HG02884 (cell line): ENCODE results near the gene RNF123.
"Not testable (repeated sequence)": the region's sequence is repeated elsewhere in the genome, so short reads cannot be mapped to it uniquely, and the experiment has no call there.

Source experiments
- ATAC-seq: cut with Tn5 transposase; IDR thresholded peaks from one replicate; pipeline ENCODE4 v1.9.1; 2021; ENCODE audit warnings: mild to moderate bottlenecking, moderate library complexity; ENCODE audit not compliant: unreplicated experiment

RNF123 gene

DNA sequence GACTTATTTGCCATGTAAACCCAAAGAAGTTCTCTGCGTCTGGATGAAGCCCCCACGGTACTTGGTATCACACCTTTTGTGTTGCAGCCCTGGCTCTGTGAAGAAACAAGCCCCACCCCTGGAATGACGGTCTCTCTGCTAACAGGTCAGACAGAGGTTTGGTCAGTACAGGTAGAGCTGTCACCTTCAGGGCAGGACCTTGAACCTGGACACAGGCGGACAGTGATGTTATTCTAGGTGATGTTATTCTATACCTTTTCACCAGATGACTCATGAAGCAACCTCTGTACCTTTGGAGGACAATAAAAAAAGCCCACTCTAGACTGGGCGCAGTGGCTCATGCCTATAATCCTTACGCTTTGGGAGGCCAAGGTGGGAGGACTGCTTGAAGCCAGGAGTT lies 45.4 kb downstream of the RNF123 start:
- ATAC-seq = no peak

DNA sequence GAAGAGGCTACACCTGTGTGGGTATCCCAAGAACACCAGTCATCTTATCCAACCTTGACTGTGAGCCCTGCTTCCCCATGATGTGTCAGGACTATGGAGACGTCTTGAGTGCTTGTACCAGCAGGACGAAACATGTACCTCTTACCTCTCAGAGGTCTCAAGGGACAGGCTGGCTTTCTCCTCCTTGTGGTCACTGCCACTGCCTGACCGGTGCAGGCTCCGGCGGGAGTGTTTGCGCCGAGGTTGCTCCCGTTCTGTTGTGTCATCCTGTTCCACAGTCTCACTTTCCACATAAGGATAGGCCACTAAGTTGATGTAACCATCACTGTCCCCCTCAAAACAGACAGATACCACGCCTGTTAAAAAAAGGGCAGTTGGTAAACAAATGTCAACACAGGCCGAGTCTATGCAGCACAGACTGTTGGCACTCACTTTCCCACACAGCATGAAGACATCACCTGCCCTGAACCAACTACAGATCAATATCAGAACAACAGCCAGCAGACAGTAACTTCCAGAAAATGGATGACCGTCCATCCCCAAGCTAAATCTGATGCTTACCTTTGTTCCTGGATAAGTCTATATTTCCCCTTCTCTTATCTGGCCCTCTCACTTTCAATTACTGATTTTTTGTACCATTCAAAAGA lies 48.8 kb downstream of the RNF123 start:
- ATAC-seq = no peak

- ATAC-seq = no peak
These were observed 51.1 kb downstream of the RNF123 start for GRCh38 chr3:49740427-49740826.

- ATAC-seq = no peak
These were observed 56.6 kb downstream of the RNF123 start for GRCh38 chr3:49745986-49746385.

DNA sequence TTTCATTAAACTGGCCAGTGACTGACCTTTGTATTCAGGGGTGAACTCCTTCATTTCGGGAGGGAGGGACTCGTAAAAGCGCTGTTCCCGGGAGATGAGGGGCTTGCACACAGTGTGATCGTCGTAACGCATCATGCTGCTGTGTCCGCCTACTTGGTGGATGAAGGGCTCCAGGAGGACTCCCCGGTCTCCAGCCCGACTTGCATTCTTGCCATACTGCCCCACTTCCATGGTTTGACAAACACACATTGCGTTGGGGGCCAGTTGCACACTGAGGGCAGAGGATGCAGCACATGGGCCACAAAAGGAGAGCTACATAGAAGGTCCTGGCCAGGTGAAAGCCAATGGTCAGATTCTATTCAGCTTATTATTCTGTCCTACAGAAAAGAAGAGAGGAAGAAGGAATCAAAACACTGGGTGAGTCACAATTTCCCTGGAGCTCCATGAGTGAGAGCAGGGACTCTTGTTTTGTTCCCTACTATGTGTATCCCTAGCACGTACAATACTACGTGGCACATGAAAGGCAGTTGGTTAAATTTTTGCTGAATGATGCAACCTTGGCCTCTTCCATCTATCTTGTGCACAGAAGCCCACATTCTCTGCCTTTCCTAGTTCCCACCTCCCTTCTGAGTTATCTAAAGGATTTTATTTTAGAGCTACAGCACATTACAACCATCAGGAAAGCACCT lies 58.6 kb downstream of the RNF123 start:
- ATAC-seq = no peak

DNA sequence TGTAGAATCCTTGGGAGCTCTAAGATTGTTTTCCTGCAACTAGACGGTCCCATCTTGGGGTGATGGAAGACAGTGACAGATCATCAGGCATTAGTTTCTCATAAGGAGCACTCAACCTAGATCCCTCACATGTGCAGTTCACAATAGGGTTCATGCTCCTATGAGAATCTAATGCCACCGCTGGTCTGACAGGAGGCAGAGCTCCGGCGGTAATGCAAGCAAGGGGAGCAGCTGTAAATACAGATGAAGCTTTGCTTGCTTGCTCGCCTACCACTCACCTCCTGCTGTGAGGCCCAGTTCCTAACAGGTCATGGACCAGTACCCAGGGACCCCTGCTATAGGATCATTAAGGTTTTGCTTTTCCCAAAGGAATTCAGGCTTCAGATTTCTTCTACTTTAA lies 59.5 kb downstream of the RNF123 start:
- not testable (repeated sequence) for ATAC-seq

- ATAC-seq = no peak
These were observed 60.7 kb downstream of the RNF123 start for GRCh38 chr3:49750056-49750455.

DNA sequence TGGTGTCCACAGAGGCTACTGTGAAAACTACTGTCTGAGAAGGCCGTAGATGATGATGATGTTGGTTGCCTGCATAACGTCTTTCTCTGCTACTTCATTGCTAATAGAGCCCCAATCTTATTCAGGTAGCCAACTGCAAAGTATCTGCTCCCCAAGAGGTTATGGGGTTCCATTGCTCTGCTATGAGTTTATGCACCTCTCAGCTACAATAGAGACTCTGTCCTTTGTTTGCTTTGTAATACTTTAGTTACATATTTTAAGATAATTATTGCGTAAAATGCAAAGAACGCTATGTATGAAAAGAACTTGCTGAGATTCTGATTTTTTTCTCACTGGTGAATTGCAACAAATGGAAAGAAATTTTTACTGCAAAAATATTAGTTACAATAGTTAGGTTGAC lies 62.1 kb downstream of the RNF123 start:
- ATAC-seq = no peak

- ATAC-seq = no peak
These were observed 65.2 kb downstream of the RNF123 start for GRCh38 chr3:49754536-49754935.

DNA sequence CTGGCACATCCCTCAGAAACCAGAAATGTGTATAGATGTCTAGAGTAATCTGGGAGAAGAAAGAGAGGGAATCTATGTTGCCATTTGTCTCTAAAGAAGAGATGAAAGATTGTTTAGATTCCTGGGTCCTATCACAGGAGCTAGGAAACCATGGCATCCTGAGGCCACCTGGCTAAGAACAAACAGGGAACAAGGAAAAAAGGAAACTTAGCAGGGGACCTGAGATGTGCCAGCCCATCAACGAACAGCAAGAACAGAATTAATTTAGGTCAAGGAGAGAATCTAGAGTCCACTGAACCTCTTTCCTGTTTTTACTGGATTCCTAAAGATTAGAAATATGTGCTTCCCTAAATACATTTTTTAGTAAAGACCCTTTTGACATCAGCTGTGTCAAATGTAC lies 66.7 kb downstream of the RNF123 start:
- ATAC-seq = no peak

DNA sequence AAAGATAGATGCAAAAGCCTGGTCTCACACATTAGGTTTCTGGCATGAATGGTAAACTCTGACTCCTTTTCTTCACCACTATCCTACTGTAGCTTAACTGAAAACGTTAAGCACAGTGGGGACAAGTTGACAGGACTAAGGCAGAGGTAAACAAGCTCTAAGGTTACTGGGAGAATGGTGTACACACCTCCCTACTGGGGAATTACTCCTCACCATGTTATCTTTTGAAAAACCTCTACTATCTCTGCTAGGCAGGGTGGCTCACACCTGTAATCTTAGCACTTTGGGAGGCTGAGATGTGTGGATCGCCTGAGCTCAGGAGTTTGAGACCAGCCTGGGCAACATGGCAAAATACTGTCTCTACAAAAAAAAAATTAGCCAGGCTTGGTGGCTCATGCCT lies 67.8 kb downstream of the RNF123 start:
- no peak for ATAC-seq

- ATAC-seq = no peak
These were observed 69.9 kb downstream of the RNF123 start for GRCh38 chr3:49759226-49759625.

GRCh38 chr3:49761661-49762060 lies 72.3 kb downstream of the RNF123 start:
- ATAC-seq = no peak

- no peak for ATAC-seq
These were observed 74.6 kb downstream of the RNF123 start for GRCh38 chr3:49763981-49764380.

DNA sequence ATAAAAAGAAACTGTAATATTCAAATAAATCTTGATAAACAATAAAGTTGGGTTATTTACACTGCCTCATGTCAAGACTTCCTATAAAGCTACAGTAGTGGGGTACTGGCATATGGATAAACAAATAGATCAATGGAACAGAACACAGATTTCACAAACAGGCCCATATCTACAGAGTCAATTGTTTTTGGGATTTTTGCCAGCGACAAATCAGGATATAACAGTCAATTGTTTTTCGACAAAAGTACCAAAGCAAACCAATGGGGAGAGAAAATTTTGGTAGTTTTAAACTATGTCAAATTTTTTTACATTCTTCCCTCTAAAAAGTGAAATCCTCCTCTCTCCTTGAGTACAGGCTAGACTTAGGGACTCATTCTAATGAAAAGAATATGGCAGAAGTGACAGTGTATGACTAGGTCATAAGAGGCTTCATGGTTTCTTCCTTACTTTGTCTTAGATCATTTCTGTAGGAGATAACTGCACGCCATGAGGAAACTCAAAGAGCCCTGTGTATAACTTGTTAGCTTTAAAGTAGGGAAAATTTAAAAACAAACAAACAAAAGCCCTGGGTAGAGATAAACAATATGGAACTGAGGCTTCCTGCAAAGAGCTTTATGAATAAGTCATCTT lies 80.0 kb downstream of the RNF123 start:
- ATAC-seq = no peak

GRCh38 chr3:49769926-49770325 lies 80.6 kb downstream of the RNF123 start:
- ATAC-seq = no peak
